ENCODE data around the gene UCP2. TPM values are rescaled to one million over a fixed set of nuclear protein-coding genes. Genes with fewer than 3 reads are reported as not detected.

Gene UCP2
- total RNA-seq, 1 donor from 2014 or later = 458 TPM

DNA sequence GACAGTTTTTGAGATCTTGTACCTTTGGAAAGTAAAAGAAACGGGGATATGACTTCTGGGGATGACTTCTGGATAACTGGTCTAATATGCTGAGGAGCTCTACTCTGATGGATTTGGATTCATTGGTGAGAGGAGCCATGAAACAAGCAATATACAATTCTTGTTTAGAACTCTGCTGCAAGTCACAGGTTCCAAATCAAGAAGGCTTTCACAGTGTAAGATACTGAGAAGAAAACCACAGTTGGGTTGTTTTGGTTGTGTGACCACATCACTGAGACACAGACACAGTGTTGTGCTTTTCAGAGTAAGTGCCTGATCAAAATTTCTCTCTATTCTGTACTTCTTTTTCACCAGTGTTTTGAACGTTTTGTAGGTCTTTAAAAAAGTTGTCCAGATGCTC is 13.1 kb upstream of the UCP2 start:
- no peak for DNase-seq
- ATAC-seq (ENCODE audit: low read depth) = peak; percentile 23
- TF ChIP-seq, protein P1, sequence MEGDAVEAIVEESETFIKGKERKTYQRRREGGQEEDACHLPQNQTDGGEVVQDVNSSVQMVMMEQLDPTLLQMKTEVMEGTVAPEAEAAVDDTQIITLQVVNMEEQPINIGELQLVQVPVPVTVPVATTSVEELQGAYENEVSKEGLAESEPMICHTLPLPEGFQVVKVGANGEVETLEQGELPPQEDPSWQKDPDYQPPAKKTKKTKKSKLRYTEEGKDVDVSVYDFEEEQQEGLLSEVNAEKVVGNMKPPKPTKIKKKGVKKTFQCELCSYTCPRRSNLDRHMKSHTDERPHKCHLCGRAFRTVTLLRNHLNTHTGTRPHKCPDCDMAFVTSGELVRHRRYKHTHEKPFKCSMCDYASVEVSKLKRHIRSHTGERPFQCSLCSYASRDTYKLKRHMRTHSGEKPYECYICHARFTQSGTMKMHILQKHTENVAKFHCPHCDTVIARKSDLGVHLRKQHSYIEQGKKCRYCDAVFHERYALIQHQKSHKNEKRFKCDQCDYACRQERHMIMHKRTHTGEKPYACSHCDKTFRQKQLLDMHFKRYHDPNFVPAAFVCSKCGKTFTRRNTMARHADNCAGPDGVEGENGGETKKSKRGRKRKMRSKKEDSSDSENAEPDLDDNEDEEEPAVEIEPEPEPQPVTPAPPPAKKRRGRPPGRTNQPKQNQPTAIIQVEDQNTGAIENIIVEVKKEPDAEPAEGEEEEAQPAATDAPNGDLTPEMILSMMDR (IDR thresholded peaks at IDR 0.05) = no peak
- H3K4me1 Mint-ChIP-seq = peaks cover 92% of the 10 kb centered on the region
- peak overlapping the region; percentile 36 for H3K4me3 Mint-ChIP-seq
- H3K9me3 Mint-ChIP-seq = no peaks in the 10 kb centered on the region
- peaks cover 3% of the 10 kb centered on the region for H3K36me3 Mint-ChIP-seq (ENCODE audit: low read depth)
- CTCF ChIA-PET = no interaction called here
- POLR2A ChIA-PET = interaction anchor here (1.1 to 17.5 kb wide), 3 partner anchors 9 to 19 kb away, joined by 6 to 425 read pairs (median 10); partner anchors contain the start of gene UCP2
- H3K27ac Mint-ChIP-seq = peak overlapping the region; percentile 92
- H3K27me3 Mint-ChIP-seq = no peaks in the 10 kb centered on the region
- intact Hi-C loops (cut with micrococcal nuclease) = loop anchor here (1.0 to 5.0 kb wide), 4 partner anchors 12 to 37 kb away; no protein-coding TSS in a partner anchor

DNA sequence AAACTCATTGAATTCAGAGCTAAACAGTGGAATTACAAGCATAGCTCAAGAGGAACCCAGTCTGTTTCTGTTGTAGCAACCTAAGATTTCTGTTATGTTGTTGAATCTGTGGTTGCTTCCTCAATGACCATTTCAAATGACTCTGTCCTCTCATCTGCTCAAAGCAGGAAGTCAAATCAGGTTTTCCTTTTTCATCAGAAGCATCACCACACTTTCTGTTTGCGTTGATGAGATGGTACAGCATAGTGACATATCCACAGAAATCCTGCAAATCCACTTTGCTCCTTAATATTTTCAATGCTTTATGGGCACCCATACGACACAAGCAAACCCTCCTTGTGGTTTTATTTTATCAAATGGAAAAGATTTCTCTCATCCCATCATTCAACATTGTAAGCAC is 12.6 kb upstream of the UCP2 start:
- ChIA-PET CTCF (interaction anchor here (0.9 to 1.1 kb wide), 2 partner anchors 9 to 11 kb away, joined by 3 read pairs; no protein-coding TSS in a partner anchor), POLR2A (interaction anchor here (1.1 to 17.5 kb wide), 3 partner anchors 8 to 19 kb away, joined by 6 to 425 read pairs (median 10); partner anchors contain the start of gene UCP2)
- ATAC-seq (ENCODE audit: low read depth) (peak; percentile 45), DNase-seq (no peak)
- no peaks in the 10 kb centered on the region for H3K27me3 Mint-ChIP-seq
- H3K4me3 Mint-ChIP-seq = peak overlapping the region; percentile 36
- TF ChIP-seq, protein P1 (IDR thresholded peaks at IDR 0.05) = no peak
- H3K36me3 Mint-ChIP-seq (ENCODE audit: low read depth) = no peaks in the 10 kb centered on the region
- peaks cover 96% of the 10 kb centered on the region for H3K4me1 Mint-ChIP-seq
- H3K9me3 Mint-ChIP-seq = no peaks in the 10 kb centered on the region
- intact Hi-C loops (cut with micrococcal nuclease) = loop anchor here (1.0 to 5.0 kb wide), 4 partner anchors 12 to 37 kb away; no protein-coding TSS in a partner anchor
- H3K27ac Mint-ChIP-seq = peak overlapping the region; percentile 92

DNA sequence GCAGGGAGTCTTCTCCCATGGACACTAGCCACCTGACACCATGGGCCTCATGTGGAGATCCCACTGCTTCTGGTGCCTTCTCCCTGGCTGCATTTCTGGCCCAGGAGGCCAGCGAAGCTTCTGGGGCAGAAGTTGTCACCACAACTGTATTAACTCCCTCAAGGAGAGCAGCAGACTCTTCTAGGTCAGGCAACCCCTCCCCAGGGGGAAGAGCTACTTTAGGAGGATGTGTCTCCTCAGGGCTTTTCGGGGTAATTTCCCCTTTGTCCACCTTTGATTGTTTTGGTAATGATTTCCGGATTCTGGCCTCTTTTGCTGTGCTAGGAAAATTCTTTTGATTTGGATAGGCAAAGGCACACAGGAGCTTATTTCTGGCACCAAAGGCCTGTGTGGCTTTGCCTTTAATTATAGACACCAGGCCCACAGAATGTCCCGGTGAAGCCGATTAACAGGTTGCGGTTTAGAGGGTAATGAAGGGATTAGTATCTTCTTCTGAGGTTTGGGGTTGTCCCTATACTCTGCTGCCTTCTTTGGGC is 8.9 kb upstream of the UCP2 start:
- CTCF ChIA-PET = interaction anchor here (0.9 to 1.2 kb wide), 4 partner anchors 10 to 55 kb away, joined by 3 to 11 read pairs (median 4); partner anchors contain the start of gene UCP2
- Mint-ChIP-seq H3K9me3 (no peaks in the 10 kb centered on the region), H3K4me1 (peaks cover 68% of the 10 kb centered on the region), H3K36me3 (ENCODE audit: low read depth) (no peaks in the 10 kb centered on the region), H3K4me3 (peak overlapping the region; percentile 65), H3K27me3 (no peaks in the 10 kb centered on the region), H3K27ac (peak overlapping the region; percentile 92)
- intact Hi-C loops (cut with micrococcal nuclease) = loop anchor here (1.0 kb wide), 1 partner anchor 8 kb away; no protein-coding TSS in a partner anchor
- TF ChIP-seq, protein P1 (IDR thresholded peaks at IDR 0.05) = no peak
- DNase-seq = no peak
- POLR2A ChIA-PET = interaction anchor here (0.5 to 17.5 kb wide), 7 partner anchors 14 to 29 kb away, joined by 3 to 425 read pairs (median 5); partner anchors contain the start of gene UCP2
- ATAC-seq (ENCODE audit: low read depth) = peak; percentile 72

DNA sequence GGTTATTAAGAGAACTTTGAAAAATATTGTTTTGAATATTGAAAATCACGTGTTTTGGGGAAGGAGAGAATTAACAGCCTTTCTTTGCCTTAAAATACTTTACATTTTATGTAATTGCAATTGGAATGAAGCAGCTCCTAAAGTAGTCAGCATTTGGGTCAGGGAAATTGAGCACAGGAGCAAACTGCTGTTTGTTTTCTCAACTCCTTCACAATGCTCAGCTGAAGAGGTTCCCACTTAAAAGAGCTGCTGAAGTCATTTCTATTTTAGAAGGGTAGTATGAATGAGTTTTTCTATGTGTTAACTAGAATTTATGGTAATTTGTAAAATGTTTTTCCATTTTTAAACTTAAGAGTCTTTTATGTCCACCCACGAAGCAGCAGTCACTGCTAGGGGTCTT is 8.1 kb upstream of the UCP2 start:
- no peak for DNase-seq
- Mint-ChIP-seq H3K9me3 (no peaks in the 10 kb centered on the region), H3K4me3 (peak overlapping the region; percentile 65), H3K36me3 (ENCODE audit: low read depth) (no peaks in the 10 kb centered on the region), H3K4me1 (peaks cover 63% of the 10 kb centered on the region), H3K27me3 (no peaks in the 10 kb centered on the region), H3K27ac (peak overlapping the region; percentile 92)
- intact Hi-C loops (cut with micrococcal nuclease) = loop anchor here (1.0 kb wide), 1 partner anchor 7 kb away; no protein-coding TSS in a partner anchor
- ATAC-seq (ENCODE audit: low read depth) = no peak
- ChIA-PET CTCF (interaction anchor here (1.2 kb wide), 1 partner anchor 9 kb away, joined by 5 read pairs; the partner anchor contains the start of gene UCP2), POLR2A (interaction anchor here (0.9 to 17.5 kb wide), 3 partner anchors 14 to 30 kb away, joined by 3 to 425 read pairs (median 5); partner anchors contain the start of gene UCP2)
- TF ChIP-seq, protein P1 (IDR thresholded peaks at IDR 0.05) = no peak

DNA sequence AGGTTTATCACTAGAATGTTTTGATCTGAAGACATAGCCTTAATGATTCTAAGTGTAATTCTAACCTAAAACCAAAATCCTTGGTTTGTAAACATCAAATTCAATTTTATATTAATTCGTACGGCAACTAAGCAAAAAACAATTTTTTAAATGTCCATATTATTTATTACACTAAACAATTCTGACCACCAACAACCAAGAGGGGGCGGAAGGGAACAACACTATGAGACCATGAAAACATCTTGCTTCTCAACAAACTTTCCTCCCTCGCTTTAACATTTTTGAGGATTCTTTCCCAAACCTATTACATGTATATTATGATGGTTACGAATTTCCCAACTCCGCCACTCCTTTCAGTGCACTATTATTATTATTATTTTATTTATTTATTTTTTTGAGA is 6.5 kb upstream of the UCP2 start:
- no peak for ATAC-seq (ENCODE audit: low read depth)
- H3K27me3 Mint-ChIP-seq = no peaks in the 10 kb centered on the region
- no peaks in the 10 kb centered on the region for H3K9me3 Mint-ChIP-seq
- intact Hi-C loops (cut with micrococcal nuclease) = no loop called here
- peaks cover 57% of the 10 kb centered on the region for H3K4me1 Mint-ChIP-seq
- H3K27ac Mint-ChIP-seq = no peak overlapping the region
- H3K4me3 Mint-ChIP-seq = no peak overlapping the region
- CTCF ChIA-PET = no interaction called here
- TF ChIP-seq, protein P1 (IDR thresholded peaks at IDR 0.05) = no peak
- DNase-seq = no peak
- POLR2A ChIA-PET = interaction anchor here (17.5 kb wide), 1 partner anchor 13 kb away, joined by 425 read pairs; the partner anchor contains the start of gene UCP2
- H3K36me3 Mint-ChIP-seq (ENCODE audit: low read depth) = no peaks in the 10 kb centered on the region
